CD4-positive, alpha-beta T cell (primary cell): Measurements from ENCODE around the gene PTPN9. TPM values are rescaled to one million over a fixed set of nuclear protein-coding genes. Genes with fewer than 3 reads are reported as not detected.

ENCODE experiments used
- ATAC-seq: fragments of 200-7000 bp; cut with Tn5 transposase; one replicate; pipeline ENCODE4 v1.10.0; 2022; ENCODE audit warnings: mild to moderate bottlenecking; ENCODE audit not compliant: poor library complexity
- CTCF ChIA-PET: fragments of 350-600 bp; sonication (Branson Sonifier 250); formaldehyde crosslinking; loops from one replicate; lab custom pipeline; 2021; ENCODE audit warnings: antibody characterized with exemption, inconsistent platforms; lab: Charles Lee
- POLR2A ChIA-PET: fragments of 350-600 bp; sonication (Branson Sonifier 250); formaldehyde crosslinking; loops from one replicate; lab custom pipeline; 2021; ENCODE audit warnings: antibody characterized with exemption, inconsistent platforms; lab: Charles Lee
- DNase-seq, 14 experiments: peaks; one replicate each; pipeline ENCODE4 v3.0.0-alpha.2; 2013 to 2020; ENCODE audit warnings: mixed read lengths in 2 of 14
- H3K27ac ChIP-seq, 2 donors: one replicate each; pipeline versions ENCODE4 v1.5.1 to v1.7.0; 2013; ENCODE audit warnings: low read length in 2 of 2, low read depth in 1 of 2, mild to moderate bottlenecking in 1 of 2
- H3K27me3 ChIP-seq, 2 experiments: 1 replicate in 1 of 2; 2 replicates in 1 of 2; pipeline versions ENCODE4 v1.6.1 to v1.7.0; 2013; ENCODE audit warnings: low read length in 2 of 2, control low read depth in 1 of 2, mild to moderate bottlenecking in 1 of 2, moderate library complexity in 1 of 2; ENCODE audit not compliant: insufficient read depth in 2 of 2, control insufficient read depth in 1 of 2
- H3K36me3 ChIP-seq: one replicate; pipeline ENCODE4 v1.6.1; 2013; ENCODE audit warnings: low read length, control low read depth; ENCODE audit not compliant: insufficient read depth
- H3K4me1 ChIP-seq: one replicate; pipeline ENCODE4 v1.6.1; 2013; ENCODE audit warnings: low read length, control low read depth; ENCODE audit not compliant: insufficient read depth
- H3K4me3 ChIP-seq: one replicate; pipeline ENCODE4 v1.5.1; 2013; ENCODE audit warnings: mild to moderate bottlenecking, low read length, moderate library complexity
- H3K9me3 ChIP-seq, 2 experiments: 1 replicate in 1 of 2; 2 replicates in 1 of 2; pipeline versions ENCODE4 v1.6.1 to v1.7.0; 2013; ENCODE audit warnings: low read length in 2 of 2, mild to moderate bottlenecking in 2 of 2, control low read depth in 1 of 2, moderate library complexity in 1 of 2; ENCODE audit not compliant: control insufficient read depth in 1 of 2, insufficient read depth in 1 of 2
- H3K27ac Mint-ChIP-seq: one replicate; pipeline ENCODE4 v1.8.0; 2020; ENCODE audit warnings: mixed read lengths
- H3K27me3 Mint-ChIP-seq: one replicate; pipeline ENCODE4 v1.8.0; 2021; ENCODE audit warnings: mixed read lengths
- H3K36me3 Mint-ChIP-seq: one replicate; pipeline ENCODE4 v1.8.0; 2021; ENCODE audit warnings: low read depth, mixed read lengths
- H3K4me1 Mint-ChIP-seq: one replicate; pipeline ENCODE4 v1.8.0; 2021; ENCODE audit warnings: low read depth, mixed read lengths
- H3K4me3 Mint-ChIP-seq: one replicate; pipeline ENCODE4 v1.8.0; 2020; ENCODE audit warnings: mild to moderate bottlenecking, mixed read lengths
- H3K9me3 Mint-ChIP-seq: one replicate; pipeline ENCODE4 v1.8.0; 2020; ENCODE audit warnings: mixed read lengths
- intact Hi-C, 2 experiments: fragments of 100-400 bp; cut with DNase I in 1 of 2; cut with micrococcal nuclease in 1 of 2; formaldehyde crosslinking; loops; one replicate each; pipeline versions ENCODE4 v1.15.1 to v1.9.0; 2023 to 2025; cut with DNase I, micrococcal nuclease
- total RNA-seq, 174 experiments: library from RNA in 2 of 174; stranded (reverse) in 2 of 174; gene quantifications; one replicate each; pipeline ENCODE4 v1.2.3 and lab custom pipeline; 2021 to 2026
- TF ChIP-seq, protein P1 (sequence below): fragments of 200-600 bp; IDR thresholded peaks from one replicate; pipeline ENCODE4 v1.8.0; 2022; ENCODE audit warnings: antibody characterized with exemption, mild to moderate bottlenecking

The PTPN9 gene
- total RNA-seq, 2 experiments from 2014 or later: 8.1 to 8.2 TPM

GRCh38 chr15:75452865-75453702, 126.0 kb downstream of the PTPN9 start:
- H3K9me3 ChIP-seq: no peaks in the 10 kb centered on the region
- TF ChIP-seq, protein P1, sequence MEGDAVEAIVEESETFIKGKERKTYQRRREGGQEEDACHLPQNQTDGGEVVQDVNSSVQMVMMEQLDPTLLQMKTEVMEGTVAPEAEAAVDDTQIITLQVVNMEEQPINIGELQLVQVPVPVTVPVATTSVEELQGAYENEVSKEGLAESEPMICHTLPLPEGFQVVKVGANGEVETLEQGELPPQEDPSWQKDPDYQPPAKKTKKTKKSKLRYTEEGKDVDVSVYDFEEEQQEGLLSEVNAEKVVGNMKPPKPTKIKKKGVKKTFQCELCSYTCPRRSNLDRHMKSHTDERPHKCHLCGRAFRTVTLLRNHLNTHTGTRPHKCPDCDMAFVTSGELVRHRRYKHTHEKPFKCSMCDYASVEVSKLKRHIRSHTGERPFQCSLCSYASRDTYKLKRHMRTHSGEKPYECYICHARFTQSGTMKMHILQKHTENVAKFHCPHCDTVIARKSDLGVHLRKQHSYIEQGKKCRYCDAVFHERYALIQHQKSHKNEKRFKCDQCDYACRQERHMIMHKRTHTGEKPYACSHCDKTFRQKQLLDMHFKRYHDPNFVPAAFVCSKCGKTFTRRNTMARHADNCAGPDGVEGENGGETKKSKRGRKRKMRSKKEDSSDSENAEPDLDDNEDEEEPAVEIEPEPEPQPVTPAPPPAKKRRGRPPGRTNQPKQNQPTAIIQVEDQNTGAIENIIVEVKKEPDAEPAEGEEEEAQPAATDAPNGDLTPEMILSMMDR: no peak
- H3K4me1 Mint-ChIP-seq: peaks cover 50% of the 10 kb centered on the region
- ChIA-PET CTCF (interaction anchor here (0.6 to 3.9 kb wide), 4 partner anchors 32 to 188 kb away, joined by 3 to 26 read pairs (median 10); partner anchors contain the start of genes IMP3, MAN2C1 and PTPN9), POLR2A (interaction anchor here (0.9 to 7.4 kb wide), 32 partner anchors 7 to 1459 kb away, joined by 3 to 294 read pairs (median 8); partner anchors contain the start of genes ARID3B, C15orf39, COX5A and ETFA)
- peak overlapping the region; percentile 91 to 95 for H3K27ac ChIP-seq
- H3K36me3 Mint-ChIP-seq: peaks cover 16% of the 10 kb centered on the region
- H3K27me3 ChIP-seq: no peaks in the 10 kb centered on the region
- intact Hi-C loops: loop anchor here (5.0 to 10.0 kb wide), 8 partner anchors 86 to 1461 kb away; partner anchors contain the start of genes C15orf39 (in 2 of the 2), CLK3 (in 1 of the 2), MAN2C1 (in 1 of the 2) and PML (in 1 of the 2)
- H3K27ac Mint-ChIP-seq: peak overlapping the region; percentile 96
- H3K9me3 Mint-ChIP-seq: no peaks in the 10 kb centered on the region
- H3K27me3 Mint-ChIP-seq: no peaks in the 10 kb centered on the region
- ATAC-seq (no peak), DNase-seq (peak; percentile 2 to 70 (median 30))
- H3K36me3 ChIP-seq: no peaks in the 10 kb centered on the region
- peak overlapping the region; percentile 98 for H3K4me3 Mint-ChIP-seq
- H3K4me3 ChIP-seq: peak overlapping the region; percentile 93
- peaks cover 46% of the 10 kb centered on the region for H3K4me1 ChIP-seq

GRCh38 chr15:75452364-75452864, 126.7 kb downstream of the PTPN9 start:
- ATAC-seq: peak; percentile 15

More at GRCh38 chr15:75452364-75452864, 126.7 kb downstream of the PTPN9 start:
- Histone ChIP-seq H3K4me3 (peak overlapping the region; percentile 93), H3K36me3 (peaks cover 4% of the 10 kb centered on the region), H3K9me3 (no peaks in the 10 kb centered on the region), H3K4me1 (peaks cover 53% of the 10 kb centered on the region), H3K27me3 (no peaks in the 10 kb centered on the region), H3K27ac (peak overlapping the region; percentile 91 to 95)
- Mint-ChIP-seq H3K9me3 (no peaks in the 10 kb centered on the region), H3K36me3 (peaks cover 19% of the 10 kb centered on the region), H3K27me3 (no peaks in the 10 kb centered on the region), H3K4me1 (peaks cover 57% of the 10 kb centered on the region), H3K4me3 (peak overlapping the region; percentile 98), H3K27ac (peak overlapping the region; percentile 96)
- peak; percentile 59 to 92 (median 72) for DNase-seq
- TF ChIP-seq, protein P1: no peak
- ChIA-PET POLR2A (interaction anchor here (0.5 to 7.4 kb wide), 35 partner anchors 10 to 1049 kb away, joined by 3 to 294 read pairs (median 6); partner anchors contain the start of genes ARID3B, C15orf39, CLK3 and COX5A), CTCF (interaction anchor here (1.9 to 3.9 kb wide), 3 partner anchors 84 to 188 kb away, joined by 6 to 26 read pairs (median 14); partner anchors contain the start of genes IMP3, MAN2C1 and PTPN9)
- intact Hi-C loops: loop anchor here (5.0 to 10.0 kb wide), 8 partner anchors 85 to 1460 kb away; partner anchors contain the start of genes C15orf39 (in 2 of the 2), CLK3 (in 1 of the 2), MAN2C1 (in 1 of the 2) and PML (in 1 of the 2)
